Brain microvascular endothelial cell (primary cell): ENCODE results near the gene SLC8A3.
A peak's percentile ranks its signal among the peaks of the same experiment; 100 is the strongest.

Experiments used
- DNase-seq: peaks from one replicate; pipeline ENCODE4 v3.0.0-alpha.2; 2020
- H3K27ac ChIP-seq: fragments of 250-450 bp; sonication (Bioruptor Pico); 2 replicates; pipeline ENCODE4 v1.5.1; 2020; ENCODE audit warnings: mild to moderate bottlenecking, moderate library complexity
- H3K27me3 ChIP-seq: fragments of 250-450 bp; sonication (Bioruptor Pico); replicated peaks from 2 replicates; pipeline ENCODE4 v1.5.1; 2020; ENCODE audit warnings: mild to moderate bottlenecking
- H3K36me3 ChIP-seq: fragments of 250-450 bp; sonication (Bioruptor Pico); replicated peaks from 2 replicates; pipeline ENCODE4 v1.5.1; 2020; ENCODE audit warnings: mild to moderate bottlenecking
- H3K4me3 ChIP-seq: 2 replicates; pipeline ENCODE4 v1.5.1; 2011; ENCODE audit warnings: low read depth, mild to moderate bottlenecking, control low read depth, low read length, moderate library complexity
- CTCF ChIP-seq: IDR thresholded peaks from 2 replicates; pipeline ENCODE4 v1.5.1; 2011; ENCODE audit warnings: low read depth, mild to moderate bottlenecking, moderate library complexity, low read length, control low read depth, inconsistent platforms; ENCODE audit errors: missing control alignments
- in situ Hi-C: cut with HindIII; loops from 2 replicates; pipeline ENCODE4 v1.10.0; 2017; ENCODE audit warnings: low sequenced_read_pairs, low pct_ligation_motif_present

The SLC8A3 gene

GRCh38 chr14:70082394-70082793, 106.4 kb downstream of the SLC8A3 start:
- H3K4me3 ChIP-seq: no peak overlapping the region
- H3K27me3 ChIP-seq: no peaks in the 10 kb centered on the region
- DNase-seq: no peak
- no peaks in the 10 kb centered on the region for H3K36me3 ChIP-seq
- in situ Hi-C loops: no loop called here
- no peak overlapping the region for H3K27ac ChIP-seq
- TF ChIP-seq CTCF: no peak

GRCh38 chr14:70080076-70080475, 108.7 kb downstream of the SLC8A3 start:
- Histone ChIP-seq H3K27me3 (no peaks in the 10 kb centered on the region), H3K36me3 (no peaks in the 10 kb centered on the region), H3K27ac (no peak overlapping the region), H3K4me3 (no peak overlapping the region)
- in situ Hi-C loops: no loop called here
- no peak for DNase-seq
- TF ChIP-seq CTCF: no peak

- Histone ChIP-seq H3K4me3 (no peak overlapping the region), H3K27me3 (no peaks in the 10 kb centered on the region), H3K36me3 (no peaks in the 10 kb centered on the region), H3K27ac (no peak overlapping the region)
- no peak for DNase-seq
- in situ Hi-C loops: no loop called here
- no peak for TF ChIP-seq CTCF
These were observed 110.4 kb downstream of the SLC8A3 start for GRCh38 chr14:70078329-70078728.

- H3K4me3 ChIP-seq: no peak overlapping the region
- no peak for DNase-seq
- H3K36me3 ChIP-seq: no peaks in the 10 kb centered on the region
- H3K27me3 ChIP-seq: no peaks in the 10 kb centered on the region
- in situ Hi-C loops: no loop called here
- no peak overlapping the region for H3K27ac ChIP-seq
- no peak for TF ChIP-seq CTCF
These were observed 111.0 kb downstream of the SLC8A3 start for GRCh38 chr14:70077720-70078119.

GRCh38 chr14:70077005-70077404, 111.7 kb downstream of the SLC8A3 start:
- Histone ChIP-seq H3K27me3 (no peaks in the 10 kb centered on the region), H3K36me3 (no peaks in the 10 kb centered on the region), H3K4me3 (no peak overlapping the region), H3K27ac (no peak overlapping the region)
- in situ Hi-C loops: no loop called here
- TF ChIP-seq CTCF: no peak
- DNase-seq: no peak

- H3K36me3 ChIP-seq: no peaks in the 10 kb centered on the region
- H3K27me3 ChIP-seq: no peaks in the 10 kb centered on the region
- DNase-seq: peak; percentile 49
- in situ Hi-C loops: no loop called here
- H3K27ac ChIP-seq: no peak overlapping the region
- H3K4me3 ChIP-seq: no peak overlapping the region
- TF ChIP-seq CTCF: peak; percentile 87
These were observed 114.7 kb downstream of the SLC8A3 start for GRCh38 chr14:70073924-70074566.
